OCI-LY1 (cell line): ENCODE data around the gene COA8.
A peak's percentile ranks its signal among the peaks of the same experiment; 100 is the strongest.
"Not testable (repeated sequence)": the region's sequence is repeated elsewhere in the genome, so short reads cannot be mapped to it uniquely, and the experiment has no call there.

Source experiments
- H2AFZ ChIP-seq: fragments of 200-600 bp; sonication (generic), shearing (Covaris generic); 2 replicates; pipeline ENCODE4 v1.6.0; 2014; ENCODE audit warnings: antibody characterized with exemption, mild to moderate bottlenecking, low read length
- H3F3A ChIP-seq: fragments of 200-600 bp; sonication (generic), shearing (Covaris generic); 2 replicates; pipeline ENCODE4 v1.6.0; 2014; ENCODE audit warnings: mild to moderate bottlenecking, antibody characterized with exemption, low read length, moderate library complexity; ENCODE audit not compliant: insufficient read depth
- H3K27ac ChIP-seq: fragments of 200-600 bp; sonication (generic); 2 replicates; pipeline ENCODE4 v1.5.1; 2014; ENCODE audit warnings: low read length, mixed run types, mild to moderate bottlenecking, low read depth; ENCODE audit not compliant: poor library complexity, severe bottlenecking
- H3K27me3 ChIP-seq: fragments of 200-600 bp; sonication (generic); 2 replicates; pipeline ENCODE4 v1.6.0; 2014; ENCODE audit warnings: antibody characterized with exemption, mild to moderate bottlenecking, low read length, moderate library complexity; ENCODE audit not compliant: insufficient read depth
- H3K36me3 ChIP-seq: fragments of 200-600 bp; sonication (generic); 2 replicates; pipeline ENCODE4 v1.6.1; 2014; ENCODE audit warnings: mild to moderate bottlenecking, antibody characterized with exemption, low read length, moderate library complexity, mixed read lengths; ENCODE audit not compliant: insufficient read depth
- H3K4me1 ChIP-seq: fragments of 200-600 bp; sonication (generic); 2 replicates; pipeline ENCODE4 v1.5.1; 2014; ENCODE audit warnings: mild to moderate bottlenecking, low read length, moderate library complexity; ENCODE audit not compliant: insufficient read depth, severe bottlenecking
- H3K4me2 ChIP-seq: fragments of 200-600 bp; sonication (generic), shearing (Covaris generic); 2 replicates; pipeline ENCODE4 v1.6.1; 2014; ENCODE audit warnings: low read length
- H3K4me3 ChIP-seq: fragments of 200-600 bp; sonication (generic); 2 replicates; pipeline ENCODE4 v1.5.1; 2014; ENCODE audit warnings: low read length, low read depth, mild to moderate bottlenecking, mixed read lengths; ENCODE audit not compliant: poor library complexity, severe bottlenecking
- H3K79me2 ChIP-seq: fragments of 200-600 bp; shearing (Covaris generic); 2 replicates; pipeline ENCODE4 v1.6.1; 2016; ENCODE audit warnings: mixed run types, low read length, mixed read lengths; ENCODE audit not compliant: insufficient read depth
- H3K9ac ChIP-seq: fragments of 200-600 bp; sonication (generic), shearing (Covaris generic); 2 replicates; pipeline ENCODE4 v1.6.1; 2014; ENCODE audit warnings: mild to moderate bottlenecking, low read length, mixed read lengths
- H3K9me2 ChIP-seq: fragments of 200-600 bp; sonication (generic), shearing (Covaris generic); 2 replicates; pipeline ENCODE4 v1.6.1; 2014; ENCODE audit warnings: low read depth, mild to moderate bottlenecking, low read length, mixed read lengths
- H3K9me3 ChIP-seq: fragments of 200-600 bp; shearing (Covaris generic); 2 replicates; pipeline ENCODE4 v1.6.1; 2014; ENCODE audit warnings: low read length, mixed read lengths
- H4K20me1 ChIP-seq: fragments of 200-600 bp; sonication (generic), shearing (Covaris generic); 2 replicates; pipeline ENCODE4 v1.6.0; 2016; ENCODE audit warnings: mild to moderate bottlenecking, low read length; ENCODE audit not compliant: insufficient read depth
- CTCF ChIP-seq: fragments of 200-600 bp; sonication (generic), shearing (Covaris generic); IDR thresholded peaks from 2 replicates; pipeline ENCODE4 v1.5.1; 2017; ENCODE audit warnings: mild to moderate bottlenecking, antibody characterized with exemption, low read length, moderate library complexity, mixed read lengths
- EZH2 ChIP-seq: fragments of 200-600 bp; sonication (generic), shearing (Covaris generic); IDR thresholded peaks from 2 replicates; pipeline ENCODE4 v1.8.0; 2017; ENCODE audit warnings: borderline replicate concordance, mixed run types, mild to moderate bottlenecking, antibody characterized with exemption, low read length, moderate library complexity, mixed read lengths

The COA8 gene

GRCh38 chr14:103522649-103523574, 39.8 kb upstream of the COA8 start, which contains the start of gene CKB:
Gene CKB, minus strand, starts transcription at chr14:103522830. Its CDS starts 337 bp downstream, at chr14:103522493.
- Histone ChIP-seq H3K27me3 (no peaks in the 10 kb centered on the region; the same call in 1 of the 2 replicates), H3K9me2 (no peaks in the 10 kb centered on the region), H3K27ac (no peak within 1 kb of the TSS), H3K36me3 (no peaks in the 10 kb centered on the region), H3K4me2 (peak within 1 kb of the TSS; percentile 63), H3K4me1 (peaks cover 25% of the 10 kb centered on the region), H2AFZ (no peak within 1 kb of the TSS), H3K4me3 (peak within 1 kb of the TSS; percentile 55), H4K20me1 (no peaks in the 10 kb centered on the region), H3K9ac (no peak within 1 kb of the TSS; the same call in 1 of the 2 replicates), H3F3A (no peaks in the 10 kb centered on the region), H3K79me2 (no peaks in the 10 kb centered on the region), H3K9me3 (no peaks in the 10 kb centered on the region)
- no peak for TF ChIP-seq EZH2
- TF ChIP-seq CTCF: no peak

- Histone ChIP-seq H3F3A (no peaks in the 10 kb centered on the region), H3K36me3 (no peaks in the 10 kb centered on the region), H3K4me3 (no peak overlapping the region), H3K79me2 (no peaks in the 10 kb centered on the region), H3K27ac (no peak overlapping the region), H3K4me2 (no peak overlapping the region), H3K9ac (no peak overlapping the region), H3K4me1 (peaks cover 32% of the 10 kb centered on the region), H3K27me3 (no peaks in the 10 kb centered on the region; the same call in 1 of the 2 replicates), H4K20me1 (no peaks in the 10 kb centered on the region), H3K9me3 (no peaks in the 10 kb centered on the region), H2AFZ (no peak overlapping the region), H3K9me2 (no peaks in the 10 kb centered on the region)
- TF ChIP-seq EZH2 (no peak), CTCF (no peak)
Measured at GRCh38 chr14:103523575-103523954, 39.2 kb upstream of the COA8 start.

GRCh38 chr14:103524002-103524935, 38.5 kb upstream of the COA8 start:
- no peak overlapping the region for H3K9ac ChIP-seq
- no peaks in the 10 kb centered on the region for H4K20me1 ChIP-seq
- H3K4me3 ChIP-seq: no peak overlapping the region
- H3F3A ChIP-seq: no peaks in the 10 kb centered on the region
- no peak overlapping the region for H2AFZ ChIP-seq
- no peaks in the 10 kb centered on the region; the same call in 1 of the 2 replicates for H3K27me3 ChIP-seq
- H3K79me2 ChIP-seq: peaks cover 1% of the 10 kb centered on the region
- H3K9me2 ChIP-seq: no peaks in the 10 kb centered on the region
- H3K4me1 ChIP-seq: peaks cover 34% of the 10 kb centered on the region
- H3K4me2 ChIP-seq: no peak overlapping the region
- no peaks in the 10 kb centered on the region; the same call in 1 of the 2 replicates for H3K36me3 ChIP-seq
- TF ChIP-seq CTCF (peak; percentile 58), EZH2 (no peak)
- no peak overlapping the region for H3K27ac ChIP-seq
- no peaks in the 10 kb centered on the region for H3K9me3 ChIP-seq

- H3K27ac ChIP-seq, H3K79me2 ChIP-seq, H3F3A ChIP-seq, H3K9ac ChIP-seq, H3K9me3 ChIP-seq, H3K9me2 ChIP-seq, H3K36me3 ChIP-seq, H3K4me2 ChIP-seq, H3K27me3 ChIP-seq, H4K20me1 ChIP-seq, H3K4me3 ChIP-seq, H2AFZ ChIP-seq: not testable (repeated sequence)
- peaks cover 38% of the 10 kb centered on the region for H3K4me1 ChIP-seq
Measured at GRCh38 chr14:103525430-103526246, 37.1 kb upstream of the COA8 start.
